Testis (tissue), 3 donors: ENCODE measurements around the gene ARSG. TPM values are rescaled to one million over a fixed set of nuclear protein-coding genes. Genes with fewer than 3 reads are reported as not detected.

Experiments
- DNase-seq: peaks from one replicate; pipeline ENCODE4 v3.0.0-alpha.2; 2019
- H3K27ac ChIP-seq, 2 donors: fragments of 200-600 bp; sonication (generic); one replicate each; pipeline ENCODE4 v1.5.1; 2019
- H3K27me3 ChIP-seq: fragments of 200-600 bp; sonication (generic); one replicate; pipeline ENCODE4 v1.5.1; 2019
- H3K36me3 ChIP-seq: fragments of 200-600 bp; sonication (generic); one replicate; pipeline ENCODE4 v1.5.1; 2017; ENCODE audit warnings: low read depth; ENCODE audit errors: missing control alignments
- H3K4me1 ChIP-seq: fragments of 200-600 bp; sonication (generic); one replicate; pipeline ENCODE4 v1.5.1; 2019
- H3K4me3 ChIP-seq, 2 donors: fragments of 200-600 bp; sonication (generic); one replicate each; pipeline ENCODE4 v1.5.1; 2017 to 2019
- H3K9me3 ChIP-seq: fragments of 200-600 bp; sonication (generic); one replicate; pipeline ENCODE4 v1.5.1; 2017
- POLR2A ChIP-seq: fragments of 450-650 bp; IDR thresholded peaks from one replicate; pipeline ENCODE4 v1.6.1; 2017; ENCODE audit warnings: antibody characterized with exemption, mild to moderate bottlenecking, moderate library complexity
- WGBS, 2 donors: methylation state at CpG; one replicate each; pipeline ENCODE4 v1.1.5; 2018; 5-methylcytosine and 5-hydroxymethylcytosine counted together
- intact Hi-C: fragments of 100-400 bp; cut with DNase I; formaldehyde crosslinking; loops from one replicate; pipeline ENCODE4 v1.15.1; 2023; ENCODE audit warnings: low total_unique reads
- polyA plus RNA-seq: library from polyadenylated mRNA; stranded (reverse); fragments of 350-450 nt; fragmentation: Illumina TruSeq; extraction: RNeasy Lipid Tissue Mini Kit (QIAGEN cat#74804); gene quantifications from one replicate; pipeline ENCODE4 v1.2.3, GENCODE V29; 2014; ENCODE audit warnings: low read depth, low replicate concordance; ENCODE audit not compliant: insufficient read depth
- total RNA-seq, 2 donors: library from RNA; depleted of rRNA; stranded (reverse); fragments of >200 nt; gene quantifications; one replicate each; pipeline ENCODE4 v1.2.3, GENCODE V29; 2016
- TF ChIP-seq, protein P1 (sequence below), 3 experiments: fragments of 450-650 bp in 2 of 3; fragments of 200-600 bp in 1 of 3; sonication (generic) in 1 of 3; IDR thresholded peaks; one replicate each; pipeline ENCODE4 v1.5.1; 2016 to 2019; ENCODE audit warnings: antibody characterized with exemption in 3 of 3, mild to moderate bottlenecking in 2 of 3, moderate library complexity in 1 of 3

Gene ARSG
- total and polyA plus RNA-seq, 3 donors from 2014 or later, result 7.4 to 16.9 (median 12.5) TPM

DNA sequence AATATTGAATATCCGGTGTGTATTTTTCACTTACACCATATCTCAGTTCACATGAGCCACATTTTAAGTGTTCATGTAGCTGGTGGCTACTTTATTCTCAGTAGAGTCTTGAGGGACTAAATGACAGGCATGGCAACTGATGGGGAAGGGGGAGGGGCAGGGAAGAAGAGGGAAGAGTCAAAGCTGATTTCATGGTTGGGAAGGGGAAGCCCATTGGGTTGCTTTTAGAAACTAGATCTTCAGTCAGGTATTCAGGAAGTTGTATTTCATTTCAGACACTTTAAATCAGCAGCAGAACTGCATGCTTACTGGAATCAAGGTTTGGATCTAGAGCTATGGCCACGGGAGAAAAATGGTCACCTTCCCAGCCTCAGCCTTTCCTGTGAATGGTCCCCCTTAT lies 168.9 kb downstream of the ARSG start:
- Histone ChIP-seq H3K27ac (no peak overlapping the region), H3K36me3 (no peaks in the 10 kb centered on the region), H3K4me1 (peaks cover 19% of the 10 kb centered on the region), H3K9me3 (no peaks in the 10 kb centered on the region), H3K4me3 (no peak overlapping the region), H3K27me3 (no peaks in the 10 kb centered on the region)
- TF ChIP-seq, protein P1, sequence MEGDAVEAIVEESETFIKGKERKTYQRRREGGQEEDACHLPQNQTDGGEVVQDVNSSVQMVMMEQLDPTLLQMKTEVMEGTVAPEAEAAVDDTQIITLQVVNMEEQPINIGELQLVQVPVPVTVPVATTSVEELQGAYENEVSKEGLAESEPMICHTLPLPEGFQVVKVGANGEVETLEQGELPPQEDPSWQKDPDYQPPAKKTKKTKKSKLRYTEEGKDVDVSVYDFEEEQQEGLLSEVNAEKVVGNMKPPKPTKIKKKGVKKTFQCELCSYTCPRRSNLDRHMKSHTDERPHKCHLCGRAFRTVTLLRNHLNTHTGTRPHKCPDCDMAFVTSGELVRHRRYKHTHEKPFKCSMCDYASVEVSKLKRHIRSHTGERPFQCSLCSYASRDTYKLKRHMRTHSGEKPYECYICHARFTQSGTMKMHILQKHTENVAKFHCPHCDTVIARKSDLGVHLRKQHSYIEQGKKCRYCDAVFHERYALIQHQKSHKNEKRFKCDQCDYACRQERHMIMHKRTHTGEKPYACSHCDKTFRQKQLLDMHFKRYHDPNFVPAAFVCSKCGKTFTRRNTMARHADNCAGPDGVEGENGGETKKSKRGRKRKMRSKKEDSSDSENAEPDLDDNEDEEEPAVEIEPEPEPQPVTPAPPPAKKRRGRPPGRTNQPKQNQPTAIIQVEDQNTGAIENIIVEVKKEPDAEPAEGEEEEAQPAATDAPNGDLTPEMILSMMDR (IDR thresholded peaks at IDR 0.05), result no peak
- TF ChIP-seq POLR2A, result no peak
- DNase-seq, result no peak
- WGBS, 2 donors, result 81 to 94% methylated on average over 2 of the region's 2 CpGs
- intact Hi-C loops, result loop anchor here (10.0 kb wide), 1 partner anchor 195 kb away; no protein-coding TSS in a partner anchor

DNA sequence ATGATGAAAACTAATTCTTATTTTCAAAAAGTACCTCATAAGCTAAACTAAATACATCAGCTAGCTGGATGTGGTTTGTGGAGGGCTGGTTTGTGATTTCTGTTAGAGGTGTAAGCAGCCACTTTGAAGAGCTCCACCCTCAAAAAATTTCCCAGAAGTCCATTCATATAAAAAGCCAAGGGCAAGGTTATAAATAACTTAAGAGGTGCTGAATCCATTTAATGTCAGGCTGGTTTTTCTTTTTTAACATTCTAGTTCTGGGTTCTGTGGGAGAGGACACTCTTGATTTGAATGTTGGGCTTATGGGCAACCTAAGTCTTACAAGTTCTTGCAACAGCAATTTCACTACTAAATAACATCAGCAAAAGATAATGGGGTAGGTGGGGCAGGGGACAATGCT lies 169.4 kb downstream of the ARSG start:
- Histone ChIP-seq H3K27ac (no peak overlapping the region), H3K4me1 (peaks cover 19% of the 10 kb centered on the region), H3K36me3 (no peaks in the 10 kb centered on the region), H3K27me3 (no peaks in the 10 kb centered on the region), H3K9me3 (no peaks in the 10 kb centered on the region), H3K4me3 (no peak overlapping the region)
- no peak for DNase-seq
- intact Hi-C loops, result loop anchor here (10.0 kb wide), 1 partner anchor 196 kb away; no protein-coding TSS in a partner anchor
- TF ChIP-seq, protein P1 (IDR thresholded peaks at IDR 0.05), result no peak
- no peak for TF ChIP-seq POLR2A

DNA sequence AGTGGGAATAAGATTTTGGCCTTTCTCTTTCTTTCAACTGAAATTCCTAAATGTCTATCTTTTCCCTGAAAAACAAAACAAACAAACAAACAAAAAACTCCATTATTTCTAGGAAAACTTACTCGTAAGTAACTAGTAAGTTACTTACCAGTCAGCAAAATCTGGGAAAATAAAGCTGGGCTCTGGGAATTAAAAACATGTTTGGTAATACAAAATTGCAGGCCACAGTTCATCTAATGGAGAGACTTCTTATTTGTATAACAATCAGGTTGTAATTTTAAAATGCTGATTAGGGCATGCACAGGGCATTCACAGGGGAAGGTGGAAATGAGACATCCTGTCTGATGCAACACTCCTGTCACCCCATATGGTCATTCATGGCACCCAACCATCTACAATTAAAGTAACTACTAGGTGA lies 169.8 kb downstream of the ARSG start:
- Histone ChIP-seq H3K4me1 (peaks cover 19% of the 10 kb centered on the region), H3K36me3 (no peaks in the 10 kb centered on the region), H3K9me3 (no peaks in the 10 kb centered on the region), H3K27me3 (no peaks in the 10 kb centered on the region), H3K27ac (no peak overlapping the region), H3K4me3 (no peak overlapping the region)
- DNase-seq, result no peak
- TF ChIP-seq POLR2A, result no peak
- TF ChIP-seq, protein P1 (IDR thresholded peaks at IDR 0.05), result no peak
- intact Hi-C loops, result loop anchor here (10.0 kb wide), 1 partner anchor 196 kb away; no protein-coding TSS in a partner anchor
- WGBS, 2 donors, result 86 to 100% methylated on average over 1 of the region's 1 CpG

DNA sequence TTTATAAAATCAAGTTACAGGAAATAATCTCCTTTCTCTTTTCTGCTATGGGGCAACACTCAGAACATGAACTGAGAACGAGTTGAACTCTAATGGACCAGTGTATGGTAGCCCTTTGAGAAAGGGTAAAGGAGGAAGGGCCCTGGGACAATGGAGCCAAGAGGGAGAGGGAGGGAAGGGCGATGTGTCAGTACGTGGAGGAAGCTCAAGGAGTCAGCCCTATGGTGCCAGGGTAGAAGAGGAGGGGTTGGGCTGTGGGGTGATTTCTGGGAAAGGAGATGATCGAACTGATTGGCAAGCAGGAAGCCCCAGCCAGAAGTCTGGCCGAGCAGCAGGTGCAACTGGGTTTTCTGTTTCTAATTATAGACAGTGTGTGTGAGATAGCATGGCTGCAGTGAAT lies 170.3 kb downstream of the ARSG start:
- H3K4me3 ChIP-seq, result no peak overlapping the region
- no peak for TF ChIP-seq POLR2A
- TF ChIP-seq, protein P1 (IDR thresholded peaks at IDR 0.05), result no peak
- no peaks in the 10 kb centered on the region for H3K27me3 ChIP-seq
- WGBS, 2 donors, result 61 to 64% methylated on average over 5 of the region's 5 CpGs
- intact Hi-C loops, result loop anchor here (10.0 kb wide), 1 partner anchor 197 kb away; no protein-coding TSS in a partner anchor
- no peaks in the 10 kb centered on the region for H3K36me3 ChIP-seq
- H3K27ac ChIP-seq, result no peak overlapping the region
- H3K9me3 ChIP-seq, result no peaks in the 10 kb centered on the region
- DNase-seq, result no peak
- peaks cover 19% of the 10 kb centered on the region for H3K4me1 ChIP-seq
